Measurements from ENCODE around the gene MICALL1. TPM values are rescaled to one million over a fixed set of nuclear protein-coding genes. Genes with fewer than 3 reads are reported as not detected.

MICALL1 gene
- total and polyA plus RNA-seq, 2 experiments from 2014 or later = 8.0 to 41.4 TPM

GRCh38 chr22:37894939-37895670, 11.0 kb upstream of the MICALL1 start:
- WGBS, 2 experiments (ENCODE audit: low coverage in 1 of 2, low lambda C conversion rate in 2 of 2, missing lambda C conversion rate in 2 of 2) = 73 to 75% methylated on average over 7 to 8 of the region's 8 CpGs
- H3K4me2 ChIP-seq (ENCODE audit: unreplicated experiment) = no peak overlapping the region
- no peak for DNase-seq

GRCh38 chr22:37896181-37896592, 9.9 kb upstream of the MICALL1 start:
- in situ Hi-C loops (cut with MboI) = no loop called here
- Histone ChIP-seq H2AFZ (no peak overlapping the region), H3K27me3 (replicated peaks; ENCODE audit: insufficient read depth) (no peaks in the 10 kb centered on the region), H3K36me3 (ENCODE audit: low read depth) (no peaks in the 10 kb centered on the region), H3K4me1 (ENCODE audit: insufficient read depth) (no peaks in the 10 kb centered on the region), H3K9me2 (ENCODE audit: insufficient read depth) (no peaks in the 10 kb centered on the region), H3K79me2 (ENCODE audit: insufficient read depth) (no peaks in the 10 kb centered on the region), H3F3A (ENCODE audit: insufficient read depth) (peaks cover 6% of the 10 kb centered on the region; the same call in 1 of the 2 replicates), H3K4me2 (ENCODE audit: unreplicated experiment) (no peak overlapping the region), H3K4me3 (no peak overlapping the region), H3K27ac (no peak overlapping the region), H3K9me3 (ENCODE audit: low read depth) (no peaks in the 10 kb centered on the region), H3K9ac (no peak overlapping the region), H4K20me1 (ENCODE audit: insufficient read depth) (no peaks in the 10 kb centered on the region)
- no peak for DNase-seq
- TF ChIP-seq EZH2phosphoT487 (IDR thresholded peaks at IDR 0.05; ENCODE audit: insufficient read depth, low read depth) = no peak
- no peak for TF ChIP-seq EZH2 (IDR thresholded peaks at IDR 0.05; ENCODE audit: insufficient read depth, poor library complexity, severe bottlenecking)
- WGBS, 2 experiments (ENCODE audit: low coverage in 1 of 2, low lambda C conversion rate in 2 of 2, missing lambda C conversion rate in 2 of 2) = 57 to 59% methylated on average over 5 of the region's 5 CpGs

More at GRCh38 chr22:37894939-37895670, 11.0 kb upstream of the MICALL1 start:
- H3K79me2 ChIP-seq (ENCODE audit: insufficient read depth) = no peaks in the 10 kb centered on the region
- peaks cover 5% of the 10 kb centered on the region; the same call in 1 of the 2 replicates for H3K36me3 ChIP-seq (ENCODE audit: low read depth)
- H3K9ac ChIP-seq = no peak overlapping the region
- no peaks in the 10 kb centered on the region for H3K9me3 ChIP-seq (ENCODE audit: low read depth)
- TF ChIP-seq EZH2 (IDR thresholded peaks at IDR 0.05; ENCODE audit: insufficient read depth, poor library complexity, severe bottlenecking) (no peak), EZH2phosphoT487 (IDR thresholded peaks at IDR 0.05; ENCODE audit: insufficient read depth, low read depth) (no peak)
- no peaks in the 10 kb centered on the region for H3K4me1 ChIP-seq (ENCODE audit: insufficient read depth)
- no peak overlapping the region for H3K27ac ChIP-seq
- no peaks in the 10 kb centered on the region for H3K9me2 ChIP-seq (ENCODE audit: insufficient read depth)
- no peak overlapping the region for H3K4me3 ChIP-seq
- no peak overlapping the region for H2AFZ ChIP-seq
- H3K27me3 ChIP-seq (replicated peaks; ENCODE audit: insufficient read depth) = no peaks in the 10 kb centered on the region
- peaks cover 6% of the 10 kb centered on the region; the same call in 1 of the 2 replicates for H3F3A ChIP-seq (ENCODE audit: insufficient read depth)
- H4K20me1 ChIP-seq (ENCODE audit: insufficient read depth) = no peaks in the 10 kb centered on the region
- in situ Hi-C loops (cut with MboI) = no loop called here

GRCh38 chr22:37896939-37897338, 9.2 kb upstream of the MICALL1 start:
- no peak overlapping the region for H3K4me2 ChIP-seq (ENCODE audit: unreplicated experiment)
- TF ChIP-seq EZH2phosphoT487 (IDR thresholded peaks at IDR 0.05; ENCODE audit: insufficient read depth, low read depth) (no peak), EZH2 (IDR thresholded peaks at IDR 0.05; ENCODE audit: insufficient read depth, poor library complexity, severe bottlenecking) (no peak)
- H3K79me2 ChIP-seq (ENCODE audit: insufficient read depth) = no peaks in the 10 kb centered on the region
- no peak overlapping the region for H3K27ac ChIP-seq
- no peaks in the 10 kb centered on the region for H3K36me3 ChIP-seq (ENCODE audit: low read depth)
- no peak overlapping the region for H3K9ac ChIP-seq
- no peaks in the 10 kb centered on the region for H3K9me2 ChIP-seq (ENCODE audit: insufficient read depth)
- no peaks in the 10 kb centered on the region for H3K4me1 ChIP-seq (ENCODE audit: insufficient read depth)
- no peaks in the 10 kb centered on the region for H3K27me3 ChIP-seq (replicated peaks; ENCODE audit: insufficient read depth)
- H3F3A ChIP-seq (ENCODE audit: insufficient read depth) = peaks cover 6% of the 10 kb centered on the region; the same call in 1 of the 2 replicates
- H3K9me3 ChIP-seq (ENCODE audit: low read depth) = no peaks in the 10 kb centered on the region
- H3K4me3 ChIP-seq = no peak overlapping the region
- in situ Hi-C loops (cut with MboI) = no loop called here
- no peak for DNase-seq
- H4K20me1 ChIP-seq (ENCODE audit: insufficient read depth) = no peaks in the 10 kb centered on the region
- no peak overlapping the region for H2AFZ ChIP-seq
- WGBS, 2 experiments (ENCODE audit: low coverage in 1 of 2, low lambda C conversion rate in 2 of 2, missing lambda C conversion rate in 2 of 2) = 69 to 74% methylated on average over 3 of the region's 3 CpGs

DNA sequence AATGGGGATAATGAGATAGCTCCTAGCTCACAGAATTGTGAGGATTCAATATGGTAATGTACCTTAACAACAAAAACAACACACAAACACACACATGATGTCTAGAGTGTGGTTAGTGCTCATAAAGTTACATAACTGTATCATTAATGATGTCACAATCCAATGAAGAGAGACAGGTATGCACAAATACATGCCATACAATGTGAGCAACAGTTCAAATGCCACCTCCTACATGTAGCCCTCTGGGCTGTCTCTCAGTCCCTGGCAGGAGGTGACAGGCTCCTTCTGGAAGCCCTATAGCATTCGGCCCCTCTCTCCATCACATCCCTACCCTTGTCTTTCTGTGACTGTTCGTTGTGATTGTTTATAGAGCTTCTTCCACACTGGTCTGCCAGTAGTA, 8.3 kb upstream of the MICALL1 start:
- H3K27ac ChIP-seq = no peak overlapping the region
- no peak for DNase-seq
- no peaks in the 10 kb centered on the region for H3K79me2 ChIP-seq (ENCODE audit: insufficient read depth)
- no peak overlapping the region for H3K4me2 ChIP-seq (ENCODE audit: unreplicated experiment)
- 81 to 82% methylated on average over 2 of the region's 2 CpGs for WGBS, 2 experiments (ENCODE audit: low coverage in 1 of 2, low lambda C conversion rate in 2 of 2, missing lambda C conversion rate in 2 of 2)
- no peaks in the 10 kb centered on the region for H4K20me1 ChIP-seq (ENCODE audit: insufficient read depth)
- in situ Hi-C loops (cut with MboI) = no loop called here
- no peak overlapping the region for H2AFZ ChIP-seq
- H3K4me3 ChIP-seq = no peak overlapping the region
- TF ChIP-seq EZH2 (IDR thresholded peaks at IDR 0.05; ENCODE audit: insufficient read depth, poor library complexity, severe bottlenecking) (no peak), EZH2phosphoT487 (IDR thresholded peaks at IDR 0.05; ENCODE audit: insufficient read depth, low read depth) (no peak)
- H3K27me3 ChIP-seq (replicated peaks; ENCODE audit: insufficient read depth) = no peaks in the 10 kb centered on the region
- H3K4me1 ChIP-seq (ENCODE audit: insufficient read depth) = no peaks in the 10 kb centered on the region
- H3K9me2 ChIP-seq (ENCODE audit: insufficient read depth) = no peaks in the 10 kb centered on the region
- peaks cover 6% of the 10 kb centered on the region; the same call in 1 of the 2 replicates for H3F3A ChIP-seq (ENCODE audit: insufficient read depth)
- no peak overlapping the region for H3K9ac ChIP-seq
- no peaks in the 10 kb centered on the region for H3K36me3 ChIP-seq (ENCODE audit: low read depth)
- H3K9me3 ChIP-seq (ENCODE audit: low read depth) = no peaks in the 10 kb centered on the region

Measured in GM23248 (cell line).